PC-3 (cell line): ENCODE data around the gene SYT14.
A peak's percentile ranks its signal among the peaks of the same experiment; 100 is the strongest.

ENCODE experiments used
- CTCF ChIP-seq: fragments of 300-600 bp; sonication (generic); conservative IDR thresholded peaks from 2 replicates; pipeline ENCODE4 v1.5.1; 2017; ENCODE audit warnings: antibody characterized with exemption, low read depth, mild to moderate bottlenecking, low read length
- EZH2 ChIP-seq: fragments of 300-600 bp; sonication (generic); IDR thresholded peaks from one replicate; pipeline ENCODE4 v1.6.1; 2017; ENCODE audit warnings: antibody characterized with exemption, mild to moderate bottlenecking, low read length; ENCODE audit not compliant: unreplicated experiment

DNA sequence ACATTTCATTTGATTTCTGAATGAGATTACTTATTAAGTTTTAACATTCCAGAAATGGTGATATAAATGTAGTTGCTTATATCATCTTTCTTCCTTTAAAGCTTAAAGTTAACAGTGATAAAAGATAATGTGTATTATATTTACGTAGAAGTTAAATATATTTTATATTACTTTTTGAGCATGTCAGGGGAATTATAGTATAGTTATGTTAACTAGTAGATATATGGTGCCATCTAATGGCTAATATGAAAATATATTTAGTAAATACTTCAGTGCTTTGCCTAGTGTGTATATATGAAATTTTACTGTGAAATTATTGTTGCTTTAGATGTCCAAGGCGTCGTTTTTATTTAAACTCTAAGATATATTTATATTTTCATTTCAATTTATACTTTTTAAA, 51.5 kb downstream of the SYT14 start:
- TF ChIP-seq CTCF (peak; percentile 53; the same call in 1 of the 2 replicates), EZH2 (no peak)
